ENCODE data around the gene RABIF.
"Not testable (repeated sequence)": the region's sequence is repeated elsewhere in the genome, so short reads cannot be mapped to it uniquely, and the experiment has no call there.

Gene RABIF

DNA sequence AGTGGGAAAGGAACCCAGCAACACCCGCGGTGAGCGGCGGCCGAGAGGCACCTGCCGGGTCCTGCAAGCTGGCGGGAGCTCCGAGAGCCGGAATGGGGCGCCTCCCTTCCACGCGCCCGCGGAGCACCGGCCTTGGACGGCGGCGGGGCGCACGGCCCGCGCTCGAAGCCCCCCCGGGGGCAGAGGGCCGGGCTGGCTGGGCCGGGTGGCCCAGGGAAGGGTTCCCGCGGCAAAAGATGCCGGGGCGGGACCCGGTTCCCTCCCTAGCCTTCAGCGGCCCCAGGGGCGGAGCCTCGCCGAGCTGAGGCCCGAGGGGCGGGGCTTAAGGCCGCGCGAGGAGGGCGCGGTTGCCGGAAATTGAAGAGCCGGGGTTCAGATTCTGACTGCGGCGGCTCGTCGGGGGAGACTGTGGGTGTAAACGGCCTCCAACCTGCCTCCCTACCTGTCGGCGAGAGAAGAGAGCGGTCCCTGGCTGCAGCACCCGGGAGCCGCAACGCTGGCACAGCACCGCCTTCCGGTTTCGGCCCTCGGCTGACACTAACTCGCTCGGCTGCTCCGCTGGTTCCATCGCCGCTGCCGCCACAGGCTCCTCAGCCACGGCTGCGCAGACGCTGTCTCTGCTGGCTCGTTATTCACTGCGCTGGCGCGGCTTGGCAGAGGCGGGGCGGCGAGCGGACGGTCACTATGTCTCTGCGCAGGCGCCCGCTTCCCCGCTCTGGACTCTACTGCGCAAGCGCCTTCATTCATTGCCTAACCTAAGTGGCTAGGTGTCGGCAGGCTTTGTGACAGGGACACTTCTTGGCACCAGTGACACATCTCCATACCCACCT is at the start of gene RABIF:
Gene RABIF (minus strand): TSS at position 619 of the 830 bp plus-strand sequence. CDS start 51 bp downstream, at position 568.
- DNase-seq = peak; percentile 98

DNA sequence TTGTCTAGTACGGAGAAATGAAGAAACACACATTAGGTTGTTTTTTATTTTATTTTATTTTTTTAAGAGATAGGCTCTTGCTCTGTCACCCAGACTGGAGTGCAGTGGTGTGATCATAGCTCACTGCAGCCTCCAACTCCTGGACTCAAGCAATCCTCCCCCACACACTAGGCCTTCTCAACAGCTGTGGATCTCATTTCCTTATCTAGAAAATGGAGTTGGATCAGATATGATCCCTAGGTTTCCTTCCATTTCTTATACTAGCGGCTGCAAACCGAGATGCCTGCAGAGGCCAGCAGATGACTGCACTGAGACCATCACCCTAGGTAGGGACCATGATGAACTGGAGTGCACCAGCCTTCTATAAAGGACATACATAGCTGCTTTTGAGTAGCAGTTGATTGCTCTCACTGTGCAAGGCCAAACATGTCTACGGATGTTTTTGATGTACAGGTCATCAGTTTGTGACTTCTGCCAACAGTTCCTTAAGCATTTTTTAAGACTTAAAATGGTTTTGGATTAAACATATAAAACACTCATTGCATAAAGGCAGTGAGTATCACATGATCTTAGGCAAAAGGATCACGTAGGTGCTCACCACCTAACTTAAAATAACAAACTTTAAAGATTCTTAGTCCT is 49.5 kb upstream of the RABIF start:
- DNase-seq = no peak

DNA sequence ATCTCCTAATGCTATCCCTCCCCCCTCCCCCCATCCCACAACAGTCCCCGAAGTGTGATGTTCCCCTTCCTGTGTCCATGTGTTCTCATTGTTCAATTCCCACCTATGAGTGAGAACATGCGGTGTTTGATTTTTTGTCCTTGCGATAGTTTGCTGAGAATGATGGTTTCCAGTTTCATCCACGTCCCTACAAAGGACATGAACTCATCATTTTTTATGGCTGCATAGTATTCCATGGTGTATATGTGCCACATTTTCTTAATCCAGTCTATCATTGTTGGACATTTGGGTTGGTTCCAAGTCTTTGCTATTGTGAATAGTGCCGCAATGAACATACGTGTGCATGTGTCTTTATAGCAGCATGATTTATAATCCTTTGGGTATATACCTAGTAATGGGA is 47.5 kb upstream of the RABIF start:
- not testable (repeated sequence) for DNase-seq

DNA sequence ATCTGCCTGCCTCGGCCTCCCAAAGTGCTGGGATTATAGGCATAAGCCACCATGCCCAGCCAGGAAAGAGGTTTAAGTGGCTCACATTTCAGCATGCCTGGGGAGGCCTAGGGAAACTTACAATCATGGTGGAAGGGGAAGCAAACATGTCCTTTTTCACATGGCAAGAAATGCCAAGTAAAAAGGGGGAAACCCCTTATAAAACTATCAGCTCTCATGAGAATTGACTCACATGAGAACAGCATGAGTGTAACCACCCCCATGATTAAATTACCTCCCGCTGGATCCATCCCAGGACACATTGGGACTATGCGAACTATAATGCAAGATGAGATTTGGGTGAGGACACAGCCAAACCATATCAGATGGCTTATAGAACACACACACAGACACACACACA is 46.9 kb upstream of the RABIF start:
- no peak for DNase-seq

DNA sequence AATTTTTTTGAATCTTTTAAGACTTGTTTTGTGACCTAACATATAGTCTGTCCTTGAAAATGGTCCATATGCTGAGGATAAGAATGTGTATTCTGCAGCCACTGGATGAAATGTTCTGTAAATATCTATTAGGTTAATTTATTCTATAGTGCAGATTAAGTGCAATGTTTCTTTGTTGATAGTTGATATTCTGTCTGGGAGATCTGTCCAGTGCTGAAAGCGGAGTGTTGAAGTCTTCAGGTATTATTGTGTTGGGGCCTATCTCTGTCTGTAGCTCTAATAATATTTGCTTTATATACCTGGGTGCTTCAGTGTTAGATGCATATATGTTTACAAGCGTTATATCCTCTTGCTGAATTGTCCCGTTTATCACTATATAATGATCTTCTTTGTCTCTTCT is 45.8 kb upstream of the RABIF start:
- DNase-seq = no peak

DNA sequence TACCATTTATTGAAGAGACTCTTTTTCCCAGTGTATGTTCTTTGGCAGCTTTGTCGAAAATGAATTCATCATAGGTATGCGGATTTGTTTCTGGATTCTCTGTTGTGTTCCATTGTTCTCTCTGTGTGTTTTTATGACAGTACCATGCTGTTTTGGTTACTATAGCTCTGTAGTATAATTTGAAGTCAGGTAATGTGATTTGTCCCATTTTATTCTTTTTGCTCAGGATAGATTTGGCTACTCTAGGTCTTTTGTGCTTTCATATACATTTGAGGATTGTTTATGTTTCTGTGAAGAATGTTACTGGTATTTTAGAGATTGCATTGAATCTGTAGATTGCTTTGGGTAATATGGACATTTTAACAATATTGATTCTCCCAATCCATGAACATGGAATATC is 43.5 kb upstream of the RABIF start:
- DNase-seq = no peak

DNA sequence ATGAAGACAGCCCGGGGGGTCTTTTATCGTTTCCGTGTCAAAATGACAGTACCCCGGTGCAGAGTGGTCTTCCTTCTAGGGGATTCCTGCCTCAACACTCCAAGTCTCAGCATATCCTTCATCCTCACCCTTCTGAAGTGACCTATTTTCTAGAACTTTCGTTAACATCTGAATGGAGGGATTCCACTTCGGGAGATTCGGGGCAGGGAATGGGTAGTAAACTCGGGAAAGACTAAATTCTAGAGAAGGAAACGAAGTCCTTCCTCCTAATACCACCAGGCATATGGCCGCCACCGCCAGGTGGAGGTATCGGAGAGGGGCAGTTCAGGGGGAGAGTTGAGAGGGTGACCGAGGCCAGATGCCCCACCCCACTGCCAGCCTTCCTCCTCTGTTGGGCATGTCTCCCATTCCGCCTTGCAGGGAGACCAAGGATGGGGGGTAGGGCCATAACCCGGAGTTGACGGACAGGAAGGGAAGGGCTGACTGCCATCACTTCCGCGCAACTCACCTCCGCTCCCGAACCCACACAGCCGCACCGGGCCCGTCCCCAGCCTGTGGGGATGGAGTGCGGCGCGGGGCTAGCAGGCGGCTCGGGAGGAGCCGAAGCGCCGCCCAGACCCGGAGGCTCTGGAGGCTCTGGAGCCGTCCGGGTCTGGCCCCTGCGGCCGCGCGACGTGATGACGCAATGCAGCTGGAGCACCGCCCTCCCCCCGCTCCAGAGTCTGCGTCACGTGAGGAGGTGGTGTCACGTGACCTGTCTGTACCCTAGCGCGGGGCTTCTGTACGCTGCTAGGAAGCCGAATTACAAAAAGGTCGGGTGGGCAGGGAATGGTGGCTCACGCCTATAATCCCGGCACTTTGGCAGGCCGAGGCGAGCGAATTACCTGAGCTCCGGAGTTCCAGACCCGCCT is 37.9 kb upstream of the RABIF start, which contains the start of gene KLHL12:
Gene KLHL12 (minus strand): TSS at position 654 of the 911 bp plus-strand sequence. CDS start 2,072 bp downstream, outside the sequence.
- DNase-seq = peak; percentile 95

DNA sequence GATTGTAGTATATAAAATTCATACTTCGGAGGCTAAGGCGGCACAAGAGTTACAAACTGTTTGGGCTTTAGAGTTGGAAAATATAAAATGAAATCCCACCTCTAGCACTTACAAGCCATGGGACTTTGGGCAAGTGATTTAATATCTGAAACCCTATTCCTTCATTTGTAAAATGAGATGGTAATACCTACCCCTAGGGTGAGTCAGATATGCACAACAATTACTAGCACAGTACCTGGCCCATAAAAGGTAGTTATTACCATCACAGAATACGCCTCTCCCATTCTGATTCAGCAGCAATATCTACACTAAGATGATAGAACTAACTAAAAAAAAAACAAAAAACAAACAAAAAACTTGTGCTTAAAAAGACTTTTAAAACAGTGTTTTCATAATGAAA is 34.6 kb upstream of the RABIF start:
- DNase-seq = no peak

DNA sequence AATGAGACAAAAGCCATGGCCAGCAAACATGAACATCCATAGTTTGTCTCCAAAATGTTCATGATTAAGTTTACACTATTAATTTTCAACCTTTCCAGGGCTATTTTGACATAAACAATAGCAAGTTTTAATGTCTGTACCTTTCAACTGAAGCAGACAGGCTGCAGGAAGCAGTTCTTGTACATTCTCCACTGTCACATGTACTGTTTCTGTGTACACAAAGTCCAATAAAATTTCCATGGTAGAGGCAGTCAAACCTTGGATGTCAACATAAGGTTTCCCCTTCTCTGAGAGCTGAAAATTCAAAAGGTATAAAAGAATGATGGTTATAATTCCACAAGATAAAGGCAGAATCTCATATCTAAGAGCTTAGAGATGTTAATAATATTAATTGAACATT is 30.7 kb upstream of the RABIF start:
- no peak for DNase-seq

DNA sequence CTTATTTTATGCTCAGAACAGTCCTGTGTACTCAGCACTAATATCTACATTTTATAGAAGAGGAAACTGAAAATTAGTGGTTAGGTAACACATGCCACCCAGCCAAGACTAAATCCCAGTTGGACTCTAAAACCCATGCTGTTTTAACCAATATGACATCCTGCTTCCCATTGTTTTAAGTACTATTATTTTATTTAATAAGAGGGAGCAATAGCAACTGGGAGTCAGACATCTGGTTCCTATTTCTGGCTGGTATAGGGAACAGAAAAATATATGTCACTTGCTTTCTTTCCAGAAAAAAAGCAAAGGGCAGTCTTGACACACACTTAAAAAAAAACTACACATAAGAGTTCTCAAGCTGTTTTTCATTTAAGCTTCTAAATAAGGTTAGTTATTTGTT is 26.2 kb upstream of the RABIF start:
- no peak for DNase-seq

DNA sequence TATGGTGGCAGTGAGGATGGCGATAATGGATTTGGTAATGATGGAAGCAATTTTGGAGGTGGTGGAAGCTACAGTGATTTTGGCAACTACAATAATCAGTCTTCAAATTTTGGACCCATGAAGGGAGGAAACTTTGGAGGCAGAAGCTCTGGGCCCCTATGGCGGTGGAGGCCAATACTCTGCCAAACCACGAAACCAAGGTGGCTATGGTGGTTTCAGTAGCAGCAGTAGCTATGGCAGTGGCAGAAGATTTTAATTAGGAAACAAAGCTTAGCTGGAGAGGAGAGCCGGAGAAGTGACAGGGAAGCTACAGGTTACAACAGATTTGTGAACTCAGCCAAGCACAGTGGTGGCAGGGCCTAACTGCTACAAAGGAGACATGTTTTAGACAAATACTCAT is 23.5 kb upstream of the RABIF start:
- DNase-seq = not testable (repeated sequence)

DNA sequence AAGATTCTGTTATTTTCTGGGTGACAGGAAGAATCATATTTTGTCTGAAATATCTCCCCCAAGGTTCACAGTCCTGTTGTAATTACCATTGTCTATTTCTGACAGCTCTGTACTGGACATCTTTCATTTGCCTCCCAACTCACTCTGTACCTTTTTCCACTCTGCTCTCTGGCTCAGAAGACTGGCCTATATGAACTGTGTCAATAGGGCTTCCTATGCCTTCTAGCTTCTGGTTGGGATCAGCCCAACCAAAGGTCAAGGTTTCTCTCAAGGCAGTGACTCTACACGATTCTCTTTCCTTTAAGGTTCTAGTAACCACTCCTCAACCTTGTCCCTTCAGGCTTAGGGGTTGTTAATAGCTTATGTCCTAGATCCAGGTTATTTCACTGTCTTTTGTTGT is 20.5 kb upstream of the RABIF start:
- DNase-seq = no peak

DNA sequence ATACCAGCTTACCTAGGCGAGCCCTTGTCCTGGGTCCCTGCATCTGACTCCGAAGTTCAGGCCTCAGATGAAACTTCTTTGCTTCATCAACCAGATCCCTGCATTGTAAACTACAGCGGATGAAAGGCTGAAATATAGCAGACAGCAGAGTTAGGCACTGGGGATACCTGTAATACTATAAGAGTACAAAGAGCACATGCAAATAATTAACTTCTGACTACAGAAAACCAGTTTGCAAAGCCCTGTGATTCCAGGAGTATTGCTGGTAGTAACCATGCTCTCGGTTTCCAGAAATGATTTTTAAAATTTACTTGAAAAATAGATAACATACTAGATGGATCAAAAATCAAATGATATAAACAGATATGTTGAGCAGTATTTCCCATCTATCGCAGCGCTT is 20.0 kb upstream of the RABIF start:
- no peak for DNase-seq

DNA sequence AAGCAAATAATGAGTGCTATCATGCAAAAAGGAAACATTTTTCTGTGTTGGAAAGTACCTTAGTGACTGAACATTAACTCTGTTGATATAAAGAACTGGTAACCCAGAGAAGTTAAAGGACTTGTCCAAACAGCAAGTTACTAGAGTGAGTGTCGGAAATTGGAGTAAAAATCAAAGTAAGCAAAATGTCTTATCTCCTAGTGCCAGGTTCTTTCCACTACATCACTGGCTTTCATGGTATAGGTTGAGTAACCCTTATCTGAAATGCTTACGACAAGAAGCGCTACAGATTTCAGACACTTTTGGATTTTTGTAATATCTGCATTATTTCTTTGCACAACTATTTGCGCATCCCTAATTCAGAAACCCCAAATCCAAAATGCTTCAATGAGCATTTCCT is 16.4 kb upstream of the RABIF start:
- no peak for DNase-seq

DNA sequence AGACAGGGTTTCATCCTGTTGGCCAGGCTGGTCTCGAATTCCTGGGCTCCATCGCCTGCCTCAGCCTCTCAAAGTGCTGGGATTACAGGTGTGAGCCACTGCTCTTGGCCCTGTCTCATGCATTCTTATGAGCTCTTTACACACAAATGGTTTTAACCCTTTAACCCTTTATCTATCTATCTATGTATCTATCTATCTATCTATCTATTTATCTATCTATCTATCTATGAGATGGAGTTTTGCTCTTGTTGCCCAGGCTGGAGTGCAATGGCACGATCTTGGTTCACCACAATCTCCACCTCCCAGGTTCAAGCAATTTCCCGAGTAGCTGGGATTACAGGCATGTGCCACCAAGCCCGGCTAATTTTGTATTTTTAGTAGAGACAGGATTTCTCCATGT is 14.9 kb upstream of the RABIF start:
- not testable (repeated sequence) for DNase-seq

DNA sequence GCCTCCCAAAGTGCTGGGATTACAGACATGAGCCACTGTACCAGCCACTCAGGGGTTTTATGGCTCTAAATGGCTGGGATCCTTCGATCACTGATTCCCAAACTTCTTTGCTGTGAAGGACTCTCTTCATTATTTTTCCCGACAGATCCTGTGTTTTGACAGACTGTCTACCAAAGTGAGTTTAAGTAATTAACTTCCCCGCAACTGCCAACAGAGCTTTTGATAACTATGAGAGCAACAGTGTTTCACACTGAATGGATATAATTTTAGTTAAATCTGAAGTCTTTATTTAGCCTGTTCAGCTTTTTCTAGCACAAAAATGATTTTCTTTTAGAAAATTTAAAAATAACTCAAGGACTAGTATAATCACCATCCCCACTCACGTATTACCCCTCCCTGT is 12.6 kb upstream of the RABIF start:
- DNase-seq = no peak

DNA sequence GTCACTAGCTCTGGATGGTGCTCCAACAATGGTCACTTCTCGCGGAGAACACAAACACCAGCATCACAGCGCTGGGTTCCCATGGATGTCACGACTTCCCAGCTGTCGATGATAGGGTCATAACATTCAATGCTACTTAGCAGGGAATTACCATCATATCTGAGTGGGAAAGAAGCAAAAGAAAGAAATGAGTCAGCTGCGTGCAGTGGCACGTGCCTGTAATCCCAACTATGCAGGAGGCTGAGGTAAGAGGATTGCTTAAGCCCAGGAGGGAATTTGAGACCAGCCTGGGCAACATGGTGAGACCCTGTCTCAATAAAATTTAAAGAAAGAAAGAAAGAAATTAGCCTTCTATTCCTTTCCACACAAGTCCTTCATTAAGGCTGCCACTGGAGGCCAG is 3.6 kb upstream of the RABIF start:
- DNase-seq = no peak

DNA sequence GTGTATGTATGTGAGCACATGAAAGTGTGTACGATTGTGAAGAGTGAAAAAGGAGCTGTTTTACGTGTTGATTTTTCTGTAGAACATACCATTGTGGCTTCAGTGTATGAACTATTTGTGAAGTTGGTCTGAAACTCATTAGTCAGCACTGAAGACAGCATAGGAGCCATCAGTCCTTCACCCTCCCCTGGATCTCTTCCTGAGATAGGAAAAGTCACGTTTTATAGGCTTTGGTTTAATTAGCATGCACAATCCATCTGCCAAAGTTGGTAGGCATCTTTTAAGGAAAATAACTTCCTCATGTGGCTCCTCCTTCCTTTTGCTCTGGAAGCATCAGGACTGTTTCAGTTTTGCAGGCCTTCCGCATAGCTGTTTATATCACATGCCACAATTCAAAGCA is 1.4 kb upstream of the RABIF start:
- no peak for DNase-seq

DNA sequence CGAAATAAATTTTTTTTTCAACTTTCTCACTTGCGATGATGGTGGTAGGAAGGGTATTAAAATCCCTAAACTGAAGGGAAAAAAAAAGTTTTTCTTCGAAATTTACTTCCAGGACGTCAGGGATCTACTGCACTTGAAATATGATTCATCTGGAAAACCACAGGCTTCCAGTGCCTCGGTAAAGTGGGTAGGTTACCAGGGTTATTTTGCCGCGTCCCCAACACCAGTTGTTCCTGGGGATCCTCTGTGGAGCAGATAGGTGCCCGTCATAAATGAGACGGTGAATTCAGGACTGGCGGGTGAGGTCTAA is 773 bp downstream of the RABIF start:
- DNase-seq = no peak

DNA sequence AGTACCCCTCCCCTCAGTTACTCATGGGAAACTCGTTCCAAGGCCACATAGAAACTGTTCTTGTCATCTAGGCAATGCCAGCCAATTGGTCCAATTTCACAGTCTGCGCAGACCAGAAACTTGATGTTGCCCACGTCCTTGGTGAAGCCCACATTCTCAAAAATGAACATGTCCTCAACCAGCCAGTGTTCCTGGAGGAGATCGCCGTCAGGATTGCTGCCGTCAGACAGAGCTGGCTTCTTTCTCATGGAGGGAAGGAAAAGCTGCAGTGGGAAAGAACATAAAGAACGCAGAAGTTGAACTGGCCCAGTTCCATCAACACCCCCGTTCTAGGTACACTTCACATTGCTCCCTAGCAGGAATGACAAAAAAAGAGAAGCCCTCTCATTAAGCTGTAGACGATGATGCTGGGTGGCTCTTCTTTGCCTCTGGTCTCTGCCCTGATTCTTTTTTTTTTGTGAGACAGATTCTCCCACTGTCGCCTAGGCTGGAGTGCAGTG is 7.9 kb downstream of the RABIF start:
- no peak for DNase-seq

DNA sequence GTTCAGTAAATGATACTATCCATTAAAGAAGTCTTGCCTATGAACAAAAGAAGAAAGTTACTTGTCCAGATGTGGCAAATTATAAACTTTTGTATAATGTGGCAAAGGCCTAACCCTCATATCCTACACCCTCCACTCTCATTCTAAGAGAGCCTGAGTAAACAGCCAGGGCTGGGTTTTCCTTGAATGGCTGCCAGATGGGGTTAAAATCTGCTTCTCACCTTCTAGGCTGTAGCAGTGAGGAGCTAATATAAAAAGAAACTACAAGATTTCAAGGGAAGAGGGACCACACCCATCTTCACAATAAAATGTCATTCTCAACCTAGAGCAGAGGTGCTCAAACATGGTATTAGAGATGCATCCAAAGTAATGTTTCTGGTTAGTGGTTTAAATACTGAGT is 8.9 kb downstream of the RABIF start:
- DNase-seq = no peak

DNA sequence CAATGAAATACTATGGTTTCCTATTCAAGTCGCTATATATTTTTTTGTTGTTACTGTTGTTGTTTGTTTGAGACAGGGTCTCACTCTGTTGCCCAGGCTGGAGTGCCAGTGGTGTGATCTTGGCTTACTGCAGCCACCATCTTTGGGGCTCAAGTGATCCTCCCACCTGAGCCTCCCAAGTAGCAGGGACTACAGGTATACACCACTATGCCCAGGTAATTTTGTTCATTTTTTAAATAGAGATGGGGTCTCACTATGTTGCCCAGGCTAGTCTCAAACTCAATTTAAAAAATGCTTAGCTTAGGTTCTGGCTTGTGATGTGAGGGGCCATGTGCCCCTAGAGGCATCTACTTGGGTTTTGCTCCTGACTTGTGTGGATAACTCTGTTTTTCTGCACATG is 9.8 kb downstream of the RABIF start:
- DNase-seq = no peak

DNA sequence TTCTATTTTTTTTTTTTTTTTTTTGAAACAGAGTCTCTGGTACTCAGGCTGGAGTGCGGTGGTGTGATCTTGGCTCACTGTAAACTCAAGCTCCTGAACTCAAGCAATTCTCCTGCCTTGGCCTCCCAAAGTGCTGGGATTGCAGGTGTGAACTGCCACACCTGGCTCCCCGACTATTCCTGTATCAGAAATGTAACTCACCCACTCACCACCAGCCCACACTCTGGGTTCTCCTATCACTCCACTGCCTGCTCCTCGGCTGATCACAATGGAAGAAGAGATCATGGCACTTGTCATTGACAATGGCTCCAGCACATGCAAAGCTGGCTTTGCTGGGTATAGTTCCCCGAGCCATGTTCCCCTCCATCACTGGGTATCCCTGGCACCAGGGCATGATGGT is 15.9 kb downstream of the RABIF start:
- no peak for DNase-seq
